8988T (cell line): ENCODE data around the gene GNAQ.

Experiments used
- DNase-seq: peaks from one replicate; pipeline ENCODE4 v3.0.0; 2011

GNAQ gene

DNA sequence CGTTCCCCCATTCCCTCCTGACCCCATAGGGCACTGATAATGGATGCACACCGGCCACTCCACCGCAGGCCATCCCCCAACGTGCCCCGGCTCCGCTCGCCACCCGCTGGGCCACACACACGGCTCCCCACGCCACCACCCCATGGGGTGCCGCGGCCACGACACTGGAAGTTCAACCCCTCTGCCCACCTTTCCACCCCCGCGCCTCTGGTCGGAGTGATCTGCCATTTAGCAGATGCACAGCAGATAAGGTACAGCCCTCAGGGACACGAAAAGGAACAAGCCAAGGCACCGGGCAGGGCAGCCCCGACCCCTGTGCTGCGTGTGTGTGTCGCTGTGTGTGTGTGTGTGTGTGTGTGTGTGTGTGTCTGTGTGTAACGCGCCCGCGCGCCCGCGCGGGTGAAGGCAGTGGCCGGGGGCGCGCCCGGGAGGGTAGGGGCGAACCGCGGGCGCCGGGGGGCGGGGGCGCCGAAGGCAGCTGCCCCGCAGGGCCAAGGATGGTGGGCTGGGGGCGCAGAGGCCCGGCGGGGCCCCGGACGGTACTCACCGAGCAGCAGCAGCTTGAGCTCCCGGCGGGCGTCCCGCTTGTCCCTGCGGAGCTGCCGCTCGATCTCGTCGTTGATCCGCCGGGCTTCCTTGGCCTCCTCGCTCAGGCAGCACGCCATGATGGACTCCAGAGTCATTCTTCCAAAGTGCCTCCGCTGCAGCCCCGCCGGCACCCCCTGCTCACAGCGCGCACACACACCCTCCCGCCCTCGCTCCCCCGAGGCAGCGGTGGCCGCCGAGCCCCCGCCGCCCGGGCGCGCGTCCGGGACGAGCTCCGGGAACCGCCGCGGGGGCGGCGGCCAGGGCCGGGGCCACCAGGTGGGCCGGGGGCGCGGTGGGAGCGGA lies 813 bp downstream of the GNAQ start:
- DNase-seq = peak; percentile 47

GRCh38 chr9:78030296-78030552 lies 1.4 kb downstream of the GNAQ start:
- peak; percentile 33 for DNase-seq

DNA sequence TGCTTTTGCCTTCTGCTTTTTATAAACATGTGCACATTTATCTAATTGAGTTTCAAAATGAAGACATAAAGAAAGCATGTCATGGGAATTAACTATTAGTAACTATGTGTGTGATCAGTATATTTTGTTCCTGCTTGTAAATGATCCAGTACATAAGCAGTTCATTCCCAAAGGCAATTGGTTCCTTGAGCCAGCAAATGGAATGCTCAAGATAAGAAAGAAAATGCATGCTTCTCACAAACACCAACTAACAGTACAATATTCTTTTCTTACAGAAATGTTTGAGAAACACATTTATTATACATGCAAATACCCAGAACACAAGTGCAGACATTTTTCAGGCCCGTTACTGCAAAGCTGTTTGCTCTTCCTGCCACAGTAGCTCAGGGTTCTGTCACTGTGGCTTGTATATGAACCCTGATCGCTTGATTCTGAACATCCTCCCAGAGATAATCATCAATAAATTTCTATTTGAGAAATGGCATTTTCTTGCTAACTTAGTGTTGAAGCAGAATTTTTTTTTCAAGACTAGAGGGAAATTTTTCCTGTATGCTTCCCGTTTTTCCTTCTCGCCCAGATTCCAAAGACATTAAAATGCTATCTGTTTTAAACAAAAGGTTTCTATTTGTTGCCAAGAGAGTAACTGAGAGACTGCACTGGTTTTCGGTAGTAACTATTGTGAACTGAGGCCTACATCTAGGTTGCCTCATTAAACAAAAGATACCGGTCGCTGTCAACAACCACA lies 1.9 kb downstream of the GNAQ start:
- no peak for DNase-seq

DNA sequence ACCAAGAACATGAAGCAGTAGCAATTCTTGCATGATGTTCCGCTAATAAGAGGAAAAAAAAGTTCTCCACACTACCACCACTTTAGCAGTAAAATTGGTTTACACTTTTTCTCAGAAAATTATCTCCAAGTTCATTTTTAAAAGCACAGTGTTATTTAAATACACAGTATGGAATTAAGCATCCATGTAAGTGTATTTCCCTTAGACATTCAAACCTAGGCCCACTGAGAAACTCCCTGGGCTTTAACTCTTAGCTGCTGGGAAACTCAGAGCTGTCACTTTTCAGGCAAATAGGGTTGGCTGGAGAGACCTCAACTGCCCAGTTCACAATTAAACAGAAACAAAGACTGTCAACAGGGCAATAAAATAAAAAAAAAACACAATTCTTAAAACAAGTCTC lies 2.7 kb downstream of the GNAQ start:
- DNase-seq = no peak

GRCh38 chr9:78026947-78027346 lies 4.7 kb downstream of the GNAQ start:
- DNase-seq = no peak

GRCh38 chr9:78026416-78026815 lies 5.2 kb downstream of the GNAQ start:
- no peak for DNase-seq

- DNase-seq = no peak
Observed at GRCh38 chr9:78025186-78025585, 6.4 kb downstream of the GNAQ start.

DNA sequence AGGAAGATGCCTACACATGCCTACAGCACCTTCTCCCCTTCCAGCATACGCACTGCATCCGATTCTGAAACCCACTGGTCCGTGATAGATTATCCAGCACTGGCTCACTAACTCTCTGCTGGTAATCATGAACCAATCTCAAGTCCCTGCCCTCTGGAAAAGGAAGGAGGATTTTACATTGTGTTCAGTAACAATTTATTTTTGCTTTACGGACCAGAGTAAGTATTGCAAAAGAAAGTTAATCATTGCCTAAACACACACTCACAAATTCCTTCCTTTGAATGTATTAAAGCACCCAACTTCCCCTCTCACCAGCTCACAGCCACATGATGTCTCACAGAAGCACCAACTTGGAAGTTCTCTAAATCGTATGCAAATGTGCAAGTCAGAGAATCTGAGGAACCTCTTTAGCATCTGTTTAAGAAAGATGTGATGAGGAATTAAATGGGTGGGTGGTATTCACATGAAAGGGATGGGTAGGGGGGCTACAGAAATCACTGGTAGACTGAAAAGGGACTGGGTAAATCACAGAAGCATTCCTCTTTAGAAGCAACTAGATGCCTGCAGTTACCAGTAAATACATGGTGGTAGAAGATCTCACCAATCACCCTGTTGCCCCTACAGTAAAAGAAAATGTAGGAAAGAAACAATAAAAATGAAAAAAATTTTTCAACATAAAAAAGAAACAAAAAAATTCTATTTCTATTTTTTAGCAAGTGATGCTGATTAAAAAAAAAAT lies 8.4 kb downstream of the GNAQ start:
- no peak for DNase-seq

- DNase-seq = no peak
Observed at GRCh38 chr9:78021697-78022096, 9.9 kb downstream of the GNAQ start.

DNA sequence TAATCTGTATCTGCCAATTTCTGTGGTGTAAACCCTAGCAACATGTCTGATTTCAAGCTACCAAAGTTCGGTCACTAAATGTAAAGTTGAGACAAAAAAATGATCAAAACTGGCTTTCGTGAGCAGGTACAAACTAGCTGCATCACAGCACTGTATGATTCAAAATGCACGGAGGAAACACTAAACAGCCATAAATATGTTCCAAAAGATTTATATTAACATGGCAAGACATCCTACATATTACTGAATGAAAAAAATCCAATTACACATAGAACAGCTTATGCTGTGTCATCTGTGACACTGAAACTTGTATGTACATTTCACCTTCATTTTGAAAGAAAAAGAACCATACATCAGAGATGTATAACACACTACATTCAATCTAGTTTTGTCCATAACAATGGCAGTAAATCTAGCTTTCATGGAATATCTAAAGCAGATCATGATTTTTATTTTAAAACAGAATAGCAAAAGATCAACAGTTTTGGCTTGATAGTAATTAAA lies 14.4 kb downstream of the GNAQ start:
- no peak for DNase-seq

GRCh38 chr9:78015241-78015640 lies 16.4 kb downstream of the GNAQ start:
- no peak for DNase-seq

DNA sequence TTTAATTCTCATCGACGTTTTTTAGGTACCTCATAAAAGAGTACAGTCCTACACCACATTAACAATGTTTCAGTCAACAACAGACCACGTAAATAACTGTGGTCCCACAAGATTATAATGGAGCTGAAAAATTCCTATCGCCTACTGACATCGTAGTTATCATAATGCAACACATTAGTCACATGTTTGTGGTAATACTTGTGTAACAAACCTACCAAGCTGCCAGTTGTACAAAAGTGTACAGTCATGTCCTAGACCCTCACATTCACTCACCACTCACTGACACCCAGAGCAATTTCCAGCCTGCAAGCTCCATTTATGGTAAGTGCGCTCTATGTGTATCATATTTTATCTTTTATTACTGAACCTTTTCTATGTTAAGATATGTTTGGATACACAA lies 16.8 kb downstream of the GNAQ start:
- DNase-seq = no peak

DNA sequence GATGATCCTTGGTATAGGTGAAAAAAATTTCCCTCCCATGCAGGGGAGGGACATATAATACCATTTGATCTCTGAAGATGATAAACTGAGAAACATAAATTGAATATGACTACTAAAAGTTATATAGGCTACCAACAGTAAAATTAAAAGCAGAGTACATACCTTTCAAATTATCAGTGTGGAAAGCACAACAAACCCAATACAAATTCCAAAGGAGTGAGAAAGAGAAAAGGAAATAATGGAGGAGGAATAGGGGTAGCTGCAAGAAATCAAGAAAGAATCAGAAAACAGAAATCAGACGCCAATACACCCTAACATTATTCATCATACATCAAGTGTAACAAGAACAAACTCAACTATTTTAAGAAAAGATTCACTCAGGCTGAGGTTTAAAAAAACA lies 17.7 kb downstream of the GNAQ start:
- no peak for DNase-seq

- DNase-seq = no peak
Observed at GRCh38 chr9:78011049-78011448, 20.6 kb downstream of the GNAQ start.

DNA sequence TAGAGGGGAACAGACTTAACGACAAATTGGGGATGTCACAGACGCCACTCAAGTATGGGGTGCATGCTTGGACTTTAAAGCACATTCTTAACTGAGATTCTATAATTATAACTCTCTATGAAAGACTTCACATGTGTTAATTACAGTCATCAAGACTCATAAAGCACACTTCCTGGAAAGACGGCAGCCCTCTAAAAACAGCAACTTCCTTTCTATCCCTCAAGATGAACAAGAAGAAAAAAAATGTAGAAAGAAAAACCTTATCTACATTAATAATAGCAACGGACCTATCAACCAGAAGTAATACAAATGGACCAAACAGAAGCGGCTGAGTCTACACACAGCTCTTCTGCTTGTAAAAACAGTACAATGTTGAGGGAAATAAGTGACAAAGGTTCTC lies 21.2 kb downstream of the GNAQ start:
- DNase-seq = no peak

- no peak for DNase-seq
Observed at GRCh38 chr9:78009186-78009585, 22.4 kb downstream of the GNAQ start.

DNA sequence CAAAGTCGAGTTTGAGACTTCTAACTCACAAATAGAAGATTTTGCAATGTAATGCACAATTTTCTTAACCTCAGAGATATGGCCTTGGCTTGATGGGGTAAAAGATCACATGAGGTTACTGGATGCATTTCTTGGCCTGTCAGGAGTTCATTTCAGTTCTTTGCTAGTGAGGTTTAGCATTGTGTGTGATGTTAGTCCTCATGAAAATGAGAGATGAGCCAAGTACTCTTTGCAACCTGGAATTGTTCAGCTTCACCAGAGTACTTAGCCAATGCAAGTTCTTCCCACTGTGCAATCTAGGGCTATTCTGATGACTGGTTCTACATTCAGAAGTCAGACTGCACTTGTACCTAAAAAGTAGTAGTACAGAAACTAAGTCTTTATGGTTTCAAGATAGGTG lies 24.9 kb downstream of the GNAQ start:
- DNase-seq = no peak

DNA sequence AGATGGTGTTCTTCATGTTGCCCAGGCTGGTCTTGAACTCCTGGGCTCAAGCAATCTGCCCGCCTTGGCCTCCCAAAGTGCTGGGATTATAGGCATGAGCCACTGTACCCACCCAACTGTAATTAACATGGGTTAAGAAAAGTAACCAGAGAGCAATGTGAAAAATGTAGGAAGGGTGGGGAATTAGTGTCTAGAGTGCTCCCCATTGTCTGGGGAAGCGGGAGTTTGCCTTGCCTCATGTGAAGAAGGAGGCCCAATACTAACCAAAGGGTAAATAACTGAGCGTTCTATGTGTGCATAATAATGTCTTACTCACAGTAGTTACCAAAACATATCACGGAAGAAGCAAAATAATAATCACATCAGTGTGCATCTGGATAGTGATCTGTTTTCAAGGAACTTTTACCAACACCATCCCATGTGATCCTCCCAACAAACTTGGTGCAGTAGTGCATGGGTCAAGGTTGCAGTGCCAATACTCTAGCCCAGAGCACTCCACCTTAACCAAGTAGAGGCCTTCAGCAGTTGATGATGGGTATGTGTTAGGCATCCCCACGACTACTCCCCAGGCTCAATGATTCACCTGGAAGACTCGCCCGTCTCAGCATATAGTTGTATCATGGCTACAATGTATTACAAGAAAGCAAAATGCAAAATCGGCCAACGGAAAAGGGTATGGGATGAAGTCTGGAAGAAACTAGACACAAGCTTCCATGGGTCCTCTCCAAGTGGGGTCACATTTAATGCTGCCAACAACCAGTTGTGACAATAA lies 26.2 kb downstream of the GNAQ start:
- no peak for DNase-seq

DNA sequence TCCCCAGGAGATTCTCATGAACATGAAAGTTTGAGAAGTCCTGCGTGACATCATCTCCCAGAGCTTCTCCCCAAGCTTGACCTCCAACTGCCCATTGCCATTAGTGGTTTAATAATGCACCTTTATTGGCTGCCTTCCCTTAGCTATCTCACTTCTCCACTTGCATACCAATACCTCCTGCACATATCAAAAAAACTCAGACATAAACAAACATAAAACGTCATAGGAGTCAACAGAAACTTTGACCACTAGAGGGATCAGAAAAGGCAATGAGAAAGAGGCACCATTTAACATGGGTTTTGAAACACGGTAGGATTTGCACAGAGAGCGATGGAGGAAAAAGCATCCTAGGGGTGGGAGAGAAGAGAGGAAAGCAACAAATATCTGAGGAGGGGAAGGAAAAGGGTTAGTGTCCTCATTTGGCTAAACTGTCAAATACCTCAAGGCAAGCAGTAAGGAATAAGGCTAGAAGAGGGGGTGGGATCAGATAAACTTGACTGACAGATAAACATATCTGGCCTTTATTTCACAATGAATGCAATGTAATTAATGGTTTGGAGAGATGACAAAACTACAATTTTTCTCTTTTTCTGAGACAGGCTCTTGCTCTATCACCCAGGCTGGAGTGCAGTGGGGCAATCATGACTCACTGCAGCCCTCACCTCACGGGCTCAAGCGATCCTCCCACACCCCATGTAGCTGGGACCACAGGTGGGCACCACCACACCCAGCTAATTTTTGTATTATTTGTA lies 27.0 kb downstream of the GNAQ start:
- DNase-seq = no peak

DNA sequence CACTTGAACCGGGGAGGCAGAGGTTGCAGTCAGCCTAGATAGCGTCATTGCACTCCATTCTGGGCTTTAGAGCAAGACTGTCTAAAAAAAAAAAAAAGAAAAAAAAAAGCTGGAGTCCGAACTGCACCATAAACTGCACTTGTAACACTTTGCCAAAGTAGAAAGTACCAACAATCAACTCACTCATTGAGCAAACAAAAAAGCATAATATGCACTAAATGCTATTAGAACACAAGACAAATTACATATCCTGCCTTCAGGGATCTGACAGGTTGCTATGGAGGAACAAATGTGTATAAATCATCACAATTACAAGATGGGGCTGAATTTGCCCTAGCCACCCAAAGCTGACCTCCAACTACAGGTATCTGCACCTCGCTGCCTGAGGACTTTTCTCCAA lies 27.9 kb downstream of the GNAQ start:
- DNase-seq = no peak

DNA sequence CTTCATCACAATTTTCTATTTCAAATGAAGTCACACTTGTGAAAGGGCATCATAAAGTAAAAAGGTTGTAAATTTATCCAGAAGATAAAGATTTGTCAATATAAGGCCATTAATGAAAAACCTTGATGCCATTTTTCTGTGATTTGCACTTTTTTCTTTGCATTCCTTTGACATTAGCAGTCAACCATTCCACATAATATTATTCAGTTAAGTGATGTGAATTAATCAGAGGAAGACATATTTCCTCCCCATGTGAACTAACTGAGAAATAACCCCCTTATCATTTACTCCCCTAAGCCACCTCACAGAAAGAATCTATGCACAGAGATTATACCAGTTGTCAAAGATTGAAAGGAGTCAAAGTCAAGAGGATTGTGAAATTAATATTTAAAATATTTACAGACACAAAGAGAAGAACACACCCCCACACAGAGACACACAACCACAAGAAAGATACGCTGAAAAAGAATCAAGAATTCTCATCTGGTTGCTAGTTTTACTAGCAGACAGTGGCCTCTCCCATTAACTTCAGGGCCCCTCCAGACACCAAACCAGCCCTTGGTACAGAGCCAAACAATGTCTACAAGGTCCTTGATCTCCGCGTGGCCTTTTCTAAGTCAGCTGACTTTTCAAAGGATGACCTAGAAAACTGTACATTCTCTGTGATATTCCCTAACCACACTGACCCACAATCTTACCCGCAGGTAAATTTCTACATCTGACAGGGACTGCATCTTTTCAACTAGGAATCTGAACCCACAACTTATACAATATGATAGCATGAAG lies 29.5 kb downstream of the GNAQ start:
- DNase-seq = no peak
